Stimulated activated CD4-positive, alpha-beta T cell treated with anti-CD3 and anti-CD28 coated beads, Interleukin-2, amount 100 ng/mL, for 4 hours (primary cell): Measurements from ENCODE around the gene CLIP1.

Experiments used
- DNase-seq: peaks from one replicate; pipeline ENCODE4 v3.0.0-alpha.2; 2020; ENCODE audit warnings: low read depth

CLIP1 gene

GRCh38 chr12:122245553-122245952 lies 176.9 kb downstream of the CLIP1 start:
- DNase-seq: no peak

- no peak for DNase-seq
Measured at GRCh38 chr12:122244565-122245371, 177.7 kb downstream of the CLIP1 start.

- DNase-seq: no peak
Measured at GRCh38 chr12:122243965-122244364, 178.5 kb downstream of the CLIP1 start.

GRCh38 chr12:122238861-122239260 lies 183.6 kb downstream of the CLIP1 start:
- DNase-seq: no peak

GRCh38 chr12:122235741-122236140 lies 186.7 kb downstream of the CLIP1 start:
- no peak for DNase-seq

- DNase-seq: no peak
Measured at GRCh38 chr12:122232691-122233090, 189.8 kb downstream of the CLIP1 start.

- DNase-seq: no peak
Measured at GRCh38 chr12:122230798-122231197, 191.7 kb downstream of the CLIP1 start.

- DNase-seq: no peak
Measured at GRCh38 chr12:122228092-122228491, 194.4 kb downstream of the CLIP1 start.

GRCh38 chr12:122227341-122227740 lies 195.1 kb downstream of the CLIP1 start:
- DNase-seq: no peak

GRCh38 chr12:122226366-122227125 lies 195.9 kb downstream of the CLIP1 start:
- no peak for DNase-seq

- DNase-seq: peak; percentile 100
Measured at GRCh38 chr12:122225683-122226365, 196.6 kb downstream of the CLIP1 start, which contains the start of gene DIABLO. Gene DIABLO, minus strand, starts transcription at chr12:122226052. Its CDS starts 38 bp downstream, at chr12:122226014.
